ENCODE measurements around the gene ZNFX1.

- TF ChIP-seq CTCF (IDR thresholded peaks at IDR 0.05; ENCODE audit: poor library complexity, severe bottlenecking) (no peak), EZH2 (IDR thresholded peaks at IDR 0.05; ENCODE audit: borderline replicate concordance, insufficient read depth, low read length, poor library complexity, severe bottlenecking) (no peak), SMC3 (conservative IDR thresholded peaks at IDR 0.05; ENCODE audit: poor library complexity) (no peak), RAD21 (conservative IDR thresholded peaks at IDR 0.05) (no peak), TAF1 (IDR thresholded peaks at IDR 0.05; ENCODE audit: low read depth) (no peak)
These were observed 2.2 kb downstream of the ZNFX1 start for GRCh38 chr20:49275636-49276035.

Data from neural cell (in vitro differentiated cells).